Stimulated activated CD4-positive, alpha-beta T cell treated with anti-CD3 and anti-CD28 coated beads, Interleukin-4, amount 100 ng/mL, for 24 hours (primary cell): ENCODE data around the gene PSTPIP1.
A peak's percentile ranks its signal among the peaks of the same experiment; 100 is the strongest.

Source experiments
- DNase-seq: peaks from one replicate; pipeline ENCODE4 v3.0.0-alpha.2; 2020

The PSTPIP1 gene

GRCh38 chr15:77046704-77047412 lies 51.9 kb downstream of the PSTPIP1 start:
- no peak for DNase-seq

GRCh38 chr15:77048135-77048876 lies 53.4 kb downstream of the PSTPIP1 start:
- DNase-seq: no peak

- DNase-seq: no peak
Measured at GRCh38 chr15:77052556-77052955, 57.6 kb downstream of the PSTPIP1 start.

DNA sequence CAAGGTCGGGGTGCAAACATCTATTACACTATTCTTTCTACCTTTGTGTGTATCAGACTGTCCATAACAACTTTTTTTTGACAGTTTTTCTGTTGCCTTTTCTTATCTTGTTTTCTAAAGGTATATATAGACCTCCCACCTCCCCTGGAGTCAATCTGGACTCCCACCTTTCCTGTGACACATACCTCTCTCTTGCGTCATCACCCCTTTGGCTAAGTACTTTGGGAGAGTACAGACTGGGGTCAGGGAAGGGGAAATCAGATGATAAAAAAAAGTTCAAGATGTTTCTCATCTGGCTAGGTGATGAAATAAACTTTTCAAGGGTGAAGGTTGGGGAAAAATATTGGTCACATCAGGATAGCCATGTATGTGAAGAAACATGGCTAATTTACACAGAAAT lies 58.8 kb downstream of the PSTPIP1 start:
- no peak for DNase-seq

GRCh38 chr15:77057072-77057471 lies 62.1 kb downstream of the PSTPIP1 start:
- no peak for DNase-seq

DNA sequence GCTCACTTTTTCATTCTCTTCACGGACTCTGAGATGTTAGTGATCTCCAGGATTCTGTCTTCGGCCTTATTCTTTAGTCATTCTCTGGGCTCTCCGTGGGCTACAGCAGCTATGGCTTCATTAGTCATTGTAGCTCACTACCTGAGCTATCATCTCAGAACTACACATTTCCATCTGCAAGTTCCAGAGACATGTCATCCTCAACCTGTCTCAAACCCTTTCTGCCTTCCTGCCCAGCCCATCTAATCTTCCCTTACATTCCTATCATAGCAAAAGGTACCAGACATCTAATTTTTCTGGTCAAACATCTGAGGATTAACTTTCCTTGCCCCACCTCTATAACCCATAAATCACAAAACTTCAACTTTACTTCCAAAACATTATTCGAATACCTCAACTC lies 62.8 kb downstream of the PSTPIP1 start:
- DNase-seq: no peak

DNA sequence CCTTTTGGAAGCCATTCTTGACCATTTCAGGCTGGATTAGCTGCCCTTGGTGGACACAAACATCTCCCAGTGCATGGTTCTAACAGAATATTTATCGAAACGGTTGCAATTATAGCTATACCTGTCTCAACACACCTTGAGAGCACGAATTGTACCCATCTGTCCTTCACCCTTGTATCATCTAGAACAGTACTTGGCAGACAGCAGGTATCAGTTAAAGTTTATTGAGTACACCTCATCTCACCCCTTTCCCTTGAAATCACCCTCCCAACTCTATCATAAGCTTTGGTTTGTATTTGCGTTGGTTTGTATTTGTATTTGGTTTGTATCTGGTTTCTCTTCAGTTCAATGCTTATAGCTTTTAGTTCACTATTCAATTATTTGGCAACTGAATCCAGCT lies 63.5 kb downstream of the PSTPIP1 start:
- no peak for DNase-seq

GRCh38 chr15:77059786-77060361 lies 64.9 kb downstream of the PSTPIP1 start:
- DNase-seq: no peak

DNA sequence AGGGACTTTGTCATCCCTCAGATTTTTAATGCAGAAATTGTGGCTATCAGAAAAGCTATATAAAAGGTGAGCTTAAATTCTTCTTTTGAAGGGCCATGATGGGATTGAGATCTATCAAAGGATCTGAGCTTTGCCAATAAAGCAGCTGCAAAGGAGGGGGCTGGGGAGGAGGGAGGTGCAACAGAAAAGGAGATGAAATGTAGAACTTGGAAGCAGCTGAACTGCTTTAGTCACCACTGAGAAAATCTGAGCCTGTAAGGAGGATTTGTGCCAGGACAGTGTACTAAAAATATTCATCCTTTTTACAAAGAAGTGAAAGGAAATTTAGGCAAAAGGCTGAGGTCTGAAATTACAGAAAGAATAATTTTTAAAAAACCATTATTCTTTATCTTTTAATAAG lies 65.6 kb downstream of the PSTPIP1 start:
- no peak for DNase-seq

DNA sequence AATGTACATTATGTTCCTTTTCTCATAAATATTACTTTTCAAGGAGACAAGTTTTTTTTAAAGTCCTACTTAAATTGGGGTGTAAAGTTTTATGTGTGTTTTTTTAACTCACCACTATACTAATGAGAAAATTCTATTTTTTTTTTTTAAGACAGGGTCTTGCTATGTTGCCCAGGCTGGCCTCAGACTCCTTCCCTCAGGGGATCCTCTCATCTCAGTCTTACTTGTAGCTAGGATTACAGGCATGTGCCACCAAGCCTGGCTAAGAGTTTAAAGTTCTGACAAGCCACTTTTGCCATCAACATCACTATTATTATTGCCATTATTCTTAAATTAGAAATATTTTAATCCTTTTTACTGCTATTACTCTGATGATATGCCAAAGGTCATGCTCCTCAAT lies 68.3 kb downstream of the PSTPIP1 start:
- DNase-seq: no peak

GRCh38 chr15:77064063-77064462 lies 69.1 kb downstream of the PSTPIP1 start:
- no peak for DNase-seq

DNA sequence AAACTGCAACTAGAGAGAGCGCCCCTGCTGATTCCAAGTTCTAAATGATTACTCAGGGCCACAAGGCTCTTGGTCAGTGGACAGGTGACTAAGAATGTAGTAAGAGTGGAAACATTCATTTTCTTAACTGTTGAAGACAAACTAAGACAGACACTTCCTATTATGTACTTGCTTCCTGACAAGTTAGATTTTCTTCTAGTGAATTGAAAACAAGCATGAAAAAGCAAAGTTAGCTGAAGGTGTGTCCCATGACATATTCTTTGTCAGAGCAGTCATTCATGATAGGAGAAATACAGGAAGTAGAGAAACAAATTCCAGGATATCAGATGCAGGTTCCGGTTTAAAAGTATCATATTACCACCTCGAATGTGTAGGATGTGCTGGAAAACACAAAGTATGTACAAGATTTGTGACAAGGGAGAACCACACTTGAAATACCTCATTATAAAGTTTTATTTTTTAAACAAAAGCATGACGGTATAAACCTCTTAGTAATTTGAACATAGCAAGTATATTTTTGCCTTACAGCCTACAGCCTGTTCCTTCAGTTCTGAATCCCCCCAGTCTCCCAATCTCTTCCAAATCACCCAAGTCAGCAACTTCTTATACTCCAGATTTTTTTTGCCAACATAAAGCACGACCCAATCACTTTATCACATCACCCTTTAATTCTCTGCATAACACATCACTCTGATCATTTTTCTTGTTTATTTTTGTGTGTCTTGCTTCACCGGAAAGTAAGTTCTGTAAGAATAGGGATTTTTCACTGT lies 69.8 kb downstream of the PSTPIP1 start:
- no peak for DNase-seq

GRCh38 chr15:77066971-77067690 lies 72.2 kb downstream of the PSTPIP1 start:
- no peak for DNase-seq

DNA sequence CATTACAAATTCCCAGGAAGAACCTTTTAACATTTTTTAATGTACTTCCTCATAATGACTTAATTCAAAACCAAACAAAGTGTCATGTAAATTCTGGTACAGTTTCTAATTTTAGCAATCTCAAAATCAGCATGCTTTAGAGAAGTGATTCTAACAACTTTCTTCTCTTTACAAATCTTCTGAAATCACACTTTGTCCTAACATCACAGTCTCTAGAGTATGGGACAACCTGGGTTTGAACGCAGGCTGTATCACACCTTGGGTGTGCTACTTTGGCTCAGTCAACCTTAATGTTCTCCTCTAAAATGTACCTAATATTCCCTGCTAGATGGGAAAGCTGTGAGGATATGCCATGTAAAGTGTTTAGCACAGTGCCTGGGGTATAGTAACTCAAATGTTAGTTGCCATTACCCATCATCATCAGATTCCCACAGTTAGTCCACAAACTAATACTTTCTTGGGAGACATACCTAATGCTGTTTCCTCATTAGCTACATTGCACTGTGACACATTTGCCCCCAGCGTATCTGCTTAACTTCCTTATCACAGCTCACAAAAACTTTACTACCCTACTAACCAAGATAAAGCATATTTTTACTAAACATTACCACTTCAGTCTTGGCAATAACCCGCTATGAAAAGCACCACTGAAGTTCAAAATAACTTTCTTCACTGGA lies 72.9 kb downstream of the PSTPIP1 start:
- no peak for DNase-seq

DNA sequence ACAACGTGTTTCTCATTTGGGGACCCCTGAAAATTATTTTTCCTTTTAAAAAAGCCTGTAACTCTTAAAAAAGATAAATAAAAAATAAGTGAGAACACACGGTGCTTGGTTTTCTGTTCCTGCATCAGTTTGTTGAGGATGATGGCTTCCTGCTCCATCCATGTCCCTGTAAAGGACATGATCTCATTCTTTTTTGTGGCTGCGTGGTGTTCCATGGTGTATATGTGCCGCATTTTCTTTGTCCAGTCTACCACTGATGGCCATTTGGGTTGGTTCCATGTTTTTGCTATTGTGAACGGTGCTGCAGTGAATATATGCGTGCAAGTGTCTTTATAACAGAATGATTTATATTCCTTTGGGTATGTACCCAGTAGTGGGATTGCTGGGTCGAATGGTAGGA lies 73.7 kb downstream of the PSTPIP1 start:
- DNase-seq: no peak

GRCh38 chr15:77069521-77070121 lies 74.7 kb downstream of the PSTPIP1 start:
- DNase-seq: no peak

DNA sequence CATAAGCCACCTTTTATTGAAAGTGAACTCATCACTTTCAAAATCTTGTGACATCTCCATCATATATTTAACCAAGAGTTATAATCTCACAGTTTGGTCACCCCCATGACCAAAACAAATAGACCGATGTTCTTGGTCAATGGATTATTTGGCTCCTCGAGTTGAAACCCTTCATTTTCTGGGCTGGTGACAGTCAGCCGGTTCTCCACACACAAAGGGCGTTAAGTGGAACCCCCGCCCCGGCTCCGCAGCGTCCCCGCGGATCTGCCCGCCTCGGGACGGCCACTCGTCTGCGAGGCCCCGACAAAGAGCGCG lies 75.2 kb downstream of the PSTPIP1 start:
- peak; percentile 28 for DNase-seq

DNA sequence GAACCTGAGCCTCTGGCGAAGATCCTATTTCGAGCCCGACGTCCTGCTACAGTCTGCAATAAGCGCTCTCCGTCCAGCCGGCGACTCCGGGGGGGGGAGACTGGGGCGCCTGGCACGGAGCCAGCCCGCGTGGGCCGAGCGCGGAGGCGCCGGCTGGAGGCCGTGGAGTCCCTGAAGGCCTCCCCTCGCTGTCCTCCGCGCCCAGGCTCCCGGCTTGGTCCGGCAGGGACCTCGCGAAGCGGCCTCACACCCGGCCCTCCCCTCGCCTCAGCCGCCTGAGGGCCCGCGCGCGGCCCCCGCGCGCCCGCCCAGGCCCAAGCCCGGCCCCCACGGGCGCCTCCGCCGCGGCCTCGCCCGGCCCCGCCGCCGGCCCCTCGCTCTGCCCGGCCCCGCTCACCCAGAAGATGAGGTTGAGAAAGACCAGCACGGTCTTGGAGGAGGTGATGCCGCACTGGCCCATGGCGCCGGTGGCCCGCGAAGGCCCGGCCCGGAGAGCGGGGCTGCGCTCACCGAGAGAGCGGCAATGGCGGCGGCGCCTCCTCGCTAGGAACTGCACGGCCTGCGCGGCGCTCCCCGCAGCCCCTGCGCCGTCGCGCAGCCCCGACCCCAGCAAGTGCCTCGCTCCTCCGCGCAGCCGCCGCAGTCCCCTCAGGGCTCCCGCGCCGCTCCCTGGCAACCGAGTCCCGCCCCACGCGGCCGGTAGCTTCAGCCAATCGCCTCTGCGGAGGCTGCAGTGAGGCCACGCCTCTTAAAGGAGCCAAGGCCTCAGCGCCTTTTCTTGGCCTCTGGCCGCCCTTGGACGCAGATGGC lies 75.8 kb downstream of the PSTPIP1 start, which contains the start of gene TSPAN3:
Gene TSPAN3 (minus strand): TSS at position 615 of the 810 bp plus-strand sequence. CDS start 155 bp downstream, at position 460.
- peak; percentile 93 for DNase-seq

DNA sequence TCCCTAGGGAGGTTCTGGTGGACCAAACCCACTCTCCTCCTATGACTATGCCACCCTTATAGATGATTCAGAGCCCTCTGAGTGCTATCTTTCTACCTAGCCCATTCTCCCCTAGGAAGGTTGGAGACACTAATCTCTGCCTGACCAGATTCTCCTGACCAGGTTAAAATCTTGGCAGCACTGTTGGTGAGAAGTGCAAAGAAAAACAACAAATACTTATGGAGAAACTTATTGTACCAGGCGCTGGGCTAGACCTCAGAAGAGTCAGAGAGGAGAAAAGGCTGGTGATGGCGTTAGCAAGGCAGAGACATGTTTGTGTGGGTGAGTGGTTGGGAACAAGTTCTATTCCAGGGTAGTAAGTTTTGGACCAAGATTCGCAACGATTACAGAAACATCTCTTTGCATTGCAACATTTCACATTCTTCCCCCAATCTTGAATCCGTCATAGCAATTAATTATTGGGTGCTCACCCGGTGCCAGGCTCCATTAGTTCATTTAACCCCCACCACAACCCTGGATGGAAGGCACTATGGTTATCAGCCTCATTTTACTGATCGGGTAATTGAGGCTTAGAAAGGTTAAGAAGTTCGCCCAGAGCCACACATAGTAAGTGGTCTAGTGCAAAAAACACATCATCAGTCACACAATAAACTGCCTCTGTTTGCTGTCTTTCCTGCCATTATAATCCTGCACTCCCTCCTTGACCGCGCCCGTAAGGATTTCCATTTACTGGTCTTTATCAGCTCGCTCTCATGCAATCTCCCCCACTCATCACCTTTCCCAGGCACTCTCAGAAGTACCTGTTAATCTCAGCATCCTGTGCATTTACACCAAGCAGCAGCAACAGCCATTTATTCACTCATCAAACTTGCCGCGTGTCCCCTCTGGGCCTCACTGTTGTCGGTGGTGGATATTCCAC lies 76.6 kb downstream of the PSTPIP1 start:
- DNase-seq: no peak

DNA sequence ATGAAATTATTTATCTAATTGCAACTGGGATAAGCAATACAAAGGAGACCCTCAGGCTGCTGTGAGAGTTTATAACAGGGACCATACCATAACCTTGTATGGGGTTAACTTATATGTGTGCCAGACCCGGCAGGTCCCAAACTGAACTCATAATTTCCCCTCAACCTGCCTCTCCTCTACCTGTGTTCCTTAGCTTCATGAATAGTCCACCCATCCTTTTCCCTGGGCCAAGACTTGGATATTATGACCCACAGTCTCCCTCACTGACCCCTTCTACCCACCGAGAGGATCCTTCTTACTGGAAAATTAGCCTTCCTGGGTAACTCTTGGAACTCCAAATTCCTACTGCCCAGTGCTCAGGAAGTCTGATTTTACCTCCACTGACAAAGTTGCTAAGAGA lies 79.4 kb downstream of the PSTPIP1 start:
- DNase-seq: no peak
